ENCODE results near the gene EMC1.

Gene EMC1

GRCh38 chr1:19186001-19186400 is 65.3 kb downstream of the EMC1 start:
- DNase-seq = no peak

DNA sequence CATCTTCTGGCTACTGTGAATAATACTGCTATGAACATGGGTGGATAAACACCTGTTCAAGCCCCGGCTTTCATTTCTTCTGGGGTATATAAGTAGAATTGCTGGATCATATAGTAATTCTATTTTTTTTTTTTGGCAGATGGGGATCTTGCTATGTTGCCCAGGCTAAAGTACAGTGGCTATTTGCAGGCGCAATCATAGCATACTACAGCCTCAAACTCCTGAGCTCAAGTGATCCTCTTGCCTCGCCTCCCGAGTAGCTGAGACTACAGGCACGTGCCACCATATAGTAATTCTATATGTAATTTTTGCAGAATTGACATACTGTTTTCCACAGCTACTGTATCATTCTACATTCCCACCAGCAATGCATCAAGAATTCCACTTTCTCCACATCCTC is 69.1 kb downstream of the EMC1 start:
- no peak for DNase-seq

- DNase-seq = peak; percentile 8
These were observed 71.1 kb downstream of the EMC1 start for GRCh38 chr1:19180265-19180657.

DNA sequence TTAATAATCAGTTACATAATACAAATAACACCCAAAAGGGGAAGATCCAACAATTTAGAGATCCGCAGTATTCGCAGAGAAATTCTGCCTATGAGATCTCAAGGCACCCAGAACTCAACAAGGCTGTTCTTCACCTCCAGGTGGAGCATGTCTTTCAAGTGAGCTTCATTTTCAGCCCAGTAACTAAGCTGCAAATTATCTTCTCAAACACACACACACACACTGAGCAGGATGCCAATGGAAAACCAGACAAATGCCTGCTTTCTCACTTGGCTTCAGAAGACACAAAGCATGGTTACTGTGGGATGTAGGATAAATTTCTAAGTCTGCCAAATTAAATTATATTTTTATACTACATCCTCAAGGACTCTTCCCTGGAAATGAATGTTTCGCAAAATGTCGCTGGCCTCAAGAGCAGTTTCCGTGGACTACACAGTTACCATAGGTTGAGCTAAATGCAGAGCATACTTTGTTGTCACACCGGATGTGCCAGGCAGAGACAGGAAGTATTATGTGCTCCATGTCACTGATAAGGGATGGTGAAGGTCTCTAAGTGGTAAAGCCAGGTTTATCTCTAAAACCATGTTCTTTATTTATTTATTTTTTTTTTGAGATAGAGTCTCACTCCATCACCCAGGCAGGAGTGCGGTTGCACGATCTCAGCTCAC is 71.6 kb downstream of the EMC1 start:
- DNase-seq = peak; percentile 47

- no peak for DNase-seq
These were observed 72.5 kb downstream of the EMC1 start for GRCh38 chr1:19178734-19179398.

- DNase-seq = no peak
These were observed 73.5 kb downstream of the EMC1 start for GRCh38 chr1:19177811-19178210.

DNA sequence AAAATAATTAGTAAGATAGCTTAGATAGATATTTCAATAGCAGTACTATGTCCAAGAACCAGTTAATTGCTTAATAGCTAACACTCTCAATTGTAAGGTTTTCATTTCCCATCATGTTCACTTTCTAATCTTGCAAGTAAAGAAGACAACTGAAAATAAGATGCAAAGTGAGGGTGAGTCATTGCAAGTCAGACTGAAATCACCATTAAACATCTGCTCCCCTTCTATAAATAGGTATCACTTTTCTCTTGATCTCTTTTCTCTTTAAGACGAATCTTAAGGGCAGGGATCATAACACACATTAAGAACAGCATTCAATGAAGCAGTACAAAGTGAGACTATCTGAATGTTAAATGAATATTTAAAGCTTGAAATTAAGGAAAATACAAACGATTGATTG is 81.7 kb downstream of the EMC1 start:
- no peak for DNase-seq

GRCh38 chr1:19167140-19167539 is 84.2 kb downstream of the EMC1 start:
- DNase-seq = no peak

DNA sequence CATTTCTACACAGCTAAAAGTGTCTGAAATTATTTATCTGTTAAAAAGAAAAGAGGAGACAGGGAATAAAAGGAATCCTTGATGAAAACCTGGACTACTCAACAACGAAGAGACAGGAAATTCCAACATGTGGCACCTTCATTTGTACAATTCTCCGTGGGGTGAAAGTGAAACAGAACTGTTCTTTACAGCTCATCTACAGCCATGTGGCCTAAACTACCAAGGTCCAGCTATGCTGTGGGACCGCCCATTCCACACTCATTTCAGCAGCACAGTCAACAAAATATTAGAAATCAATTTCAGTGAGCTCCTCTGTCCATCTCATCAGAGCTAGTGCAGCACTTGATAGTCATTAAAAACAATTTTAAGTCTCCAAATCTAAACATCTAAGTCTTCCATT is 85.3 kb downstream of the EMC1 start:
- DNase-seq = no peak
